PFSK-1 (cell line): ENCODE measurements around the gene TPSB2.

ENCODE experiments used
- FOXP2 ChIP-seq: optimal IDR thresholded peaks from 2 replicates; pipeline ENCODE3; 2011; ENCODE audit warnings: borderline replicate concordance, control low read depth, inconsistent platforms; ENCODE audit not compliant: insufficient read depth; ENCODE audit errors: extremely low read length, extremely low read depth
- POLR2AphosphoS5 ChIP-seq: IDR thresholded peaks from 2 replicates; pipeline ENCODE4 v1.6.1; 2012; ENCODE audit warnings: low read depth, mild to moderate bottlenecking, control low read depth, low read length, moderate library complexity
- REST ChIP-seq, 2 experiments: IDR thresholded peaks; 2 replicates each; pipeline versions ENCODE4 v1.6.1 to v1.8.0; 2011 to 2012; ENCODE audit warnings: low read depth in 2 of 2, low read length in 2 of 2, control low read depth in 1 of 2, inconsistent platforms in 1 of 2, mild to moderate bottlenecking in 1 of 2, moderate library complexity in 1 of 2; ENCODE audit not compliant: insufficient read depth in 1 of 2
- SIN3A ChIP-seq: IDR thresholded peaks from 2 replicates; pipeline ENCODE4 v1.6.1; 2012; ENCODE audit warnings: mild to moderate bottlenecking, low read length, moderate library complexity, borderline replicate concordance; ENCODE audit not compliant: insufficient read depth

GRCh38 chr16:1273816-1274215, 43.8 kb upstream of the TPSB2 start:
- TF ChIP-seq REST (IDR thresholded peaks at IDR 0.05; ENCODE audit: insufficient read depth in 1 of 2, low read depth in 2 of 2, low read length in 2 of 2), result no peak
- no peak for TF ChIP-seq SIN3A
- TF ChIP-seq FOXP2, result no peak
- no peak for TF ChIP-seq POLR2AphosphoS5
